ENCODE results near the gene PARP16. TPM values are rescaled to one million over a fixed set of nuclear protein-coding genes. Genes with fewer than 3 reads are reported as not detected.
"Not testable (repeated sequence)": the region's sequence is repeated elsewhere in the genome, so short reads cannot be mapped to it uniquely, and the experiment has no call there.

Gene PARP16
- polyA plus RNA-seq, 2 of the 4 experiments (the other 2 are of a cell fraction), result 7.5 to 9.8 TPM

- peaks cover 31% of the 10 kb centered on the region for H3K4me1 ChIP-seq
- ATAC-seq; H3K27ac ChIP-seq; FAIRE-seq; DNase-seq (ENCODE audit: low read depth in 1 of 2, low spot score in 1 of 2); H3K4me2 ChIP-seq; H3K4me3 ChIP-seq; CTCF ChIA-PET; POLR2A ChIA-PET; H3K9me3 ChIP-seq: not testable (repeated sequence)
- WGBS (ENCODE audit: missing lambda C conversion rate), result 37% methylated on average over 4 of the region's 10 CpGs
Measured at GRCh38 chr15:65226901-65227300, 59.8 kb downstream of the PARP16 start.

GRCh38 chr15:65226221-65226620 lies 60.5 kb downstream of the PARP16 start:
- peaks cover 31% of the 10 kb centered on the region for H3K4me1 ChIP-seq
- H3K9me3 ChIP-seq, result no peaks in the 10 kb centered on the region
- TF ChIP-seq MYC (IDR thresholded peaks at IDR 0.05; ENCODE audit: borderline replicate concordance, low read length) (no peak), HMGXB4 (CRISPR knock-in tag; IDR thresholded peaks at IDR 0.05; ENCODE audit: borderline replicate concordance) (no peak), MAFK (IDR thresholded peaks at IDR 0.05; ENCODE audit: partially characterized antibody) (no peak), ZSCAN20 (CRISPR knock-in tag; IDR thresholded peaks at IDR 0.05) (no peak), FOSL2 (IDR thresholded peaks at IDR 0.05) (no peak), FOSL2 (CRISPR knock-in tag; IDR thresholded peaks at IDR 0.05) (no peak), ESRRA (IDR thresholded peaks at IDR 0.05; ENCODE audit: borderline replicate concordance, low read length) (no peak), TFCP2L1 (CRISPR knock-in tag; IDR thresholded peaks at IDR 0.05) (no peak), HOXB5 (CRISPR knock-in tag; IDR thresholded peaks at IDR 0.05) (no peak), CBX8 (IDR thresholded peaks at IDR 0.05) (no peak), GATA3 (IDR thresholded peaks at IDR 0.05; ENCODE audit: borderline replicate concordance) (no peak), RAD21 (conservative IDR thresholded peaks at IDR 0.05 in 1 of 2, IDR thresholded peaks at IDR 0.05 in 1 of 2) (no peak), ZFP36 (IDR thresholded peaks at IDR 0.05; ENCODE audit: borderline replicate concordance, partially characterized antibody) (no peak), KDM1A (IDR thresholded peaks at IDR 0.05; ENCODE audit: low read depth) (no peak)
- TF ChIP-seq, protein P1, sequence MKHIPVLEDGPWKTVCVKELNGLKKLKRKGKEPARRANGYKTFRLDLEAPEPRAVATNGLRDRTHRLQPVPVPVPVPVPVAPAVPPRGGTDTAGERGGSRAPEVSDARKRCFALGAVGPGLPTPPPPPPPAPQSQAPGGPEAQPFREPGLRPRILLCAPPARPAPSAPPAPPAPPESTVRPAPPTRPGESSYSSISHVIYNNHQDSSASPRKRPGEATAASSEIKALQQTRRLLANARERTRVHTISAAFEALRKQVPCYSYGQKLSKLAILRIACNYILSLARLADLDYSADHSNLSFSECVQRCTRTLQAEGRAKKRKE (CRISPR knock-in tag; IDR thresholded peaks at IDR 0.05; ENCODE audit: low read depth), result no peak
- no peak overlapping the region for H3K4me2 ChIP-seq
- H3K27ac ChIP-seq, result peak overlapping the region; percentile 63 to 65; a peak in 5 of 6 replicates
- DNase-seq (ENCODE audit: low read depth in 1 of 2, low spot score in 1 of 2) (no peak), ATAC-seq (peak in 1 of 2 experiments; percentile 42; a peak in 2 of 6 replicates), FAIRE-seq (no peak)
- H3K4me3 ChIP-seq, result no peak overlapping the region
- POLR2A ChIA-PET, result no interaction called here
- CTCF ChIA-PET, result interaction anchor here (2.8 to 7.7 kb wide), 2 partner anchors 14 to 45 kb away, joined by 9 to 42 read pairs; partner anchors contain the start of gene CILP
- WGBS (ENCODE audit: missing lambda C conversion rate), result 97% methylated on average over 3 of the region's 3 CpGs

DNA sequence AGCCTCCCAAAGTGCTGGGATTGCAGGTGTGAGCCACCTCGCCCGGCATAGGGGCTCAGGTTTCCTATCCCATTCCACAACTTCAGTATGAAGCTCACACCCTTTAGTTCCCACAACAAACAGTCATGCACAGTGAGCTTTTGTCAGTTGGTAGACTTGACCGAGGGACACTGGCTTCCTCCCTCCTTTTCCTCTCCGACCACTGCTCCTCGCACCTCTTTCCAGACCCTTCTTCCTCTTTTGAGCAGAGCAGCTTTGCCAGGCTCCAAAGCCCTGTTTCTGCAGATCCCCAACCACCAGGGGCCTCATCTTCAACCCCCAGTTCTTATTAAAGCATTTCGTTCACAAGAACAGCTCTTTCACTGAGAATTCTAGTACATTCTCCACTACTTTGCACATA lies 62.7 kb downstream of the PARP16 start:
- Histone ChIP-seq H3K27ac (no peak overlapping the region; a peak in 1 of 6 replicates), H3K4me1 (peaks cover 31% of the 10 kb centered on the region), H3K9me3 (no peaks in the 10 kb centered on the region), H3K4me3 (no peak overlapping the region), H3K4me2 (no peak overlapping the region)
- FAIRE-seq, result no peak
- CTCF ChIA-PET, result interaction anchor here (0.9 to 7.7 kb wide), 6 partner anchors 12 to 56 kb away, joined by 3 to 42 read pairs (median 4); partner anchors contain the start of gene CILP
- no peak for ATAC-seq
- no peak for TF ChIP-seq CHD4 (IDR thresholded peaks at IDR 0.05; ENCODE audit: borderline replicate concordance)
- TF ChIP-seq MAFK (IDR thresholded peaks at IDR 0.05; ENCODE audit: partially characterized antibody), result no peak
- TF ChIP-seq SMC3 (IDR thresholded peaks at IDR 0.05), result no peak
- TF ChIP-seq KDM1A (IDR thresholded peaks at IDR 0.05; ENCODE audit: low read depth), result no peak
- no peak for TF ChIP-seq TP53 (CRISPR knock-in tag; IDR thresholded peaks at IDR 0.05)
- TF ChIP-seq HOXB5 (CRISPR knock-in tag; IDR thresholded peaks at IDR 0.05), result no peak
- no peak for TF ChIP-seq TFCP2L1 (CRISPR knock-in tag; IDR thresholded peaks at IDR 0.05)
- no peak for TF ChIP-seq HDAC2 (IDR thresholded peaks at IDR 0.05)
- TF ChIP-seq ESRRA (IDR thresholded peaks at IDR 0.05; ENCODE audit: borderline replicate concordance, low read length), result no peak
- no peak for TF ChIP-seq E2F6 (IDR thresholded peaks at IDR 0.05; ENCODE audit: borderline replicate concordance, low read depth)
- no peak for TF ChIP-seq HOXA7 (CRISPR knock-in tag; IDR thresholded peaks at IDR 0.05)
- no peak for TF ChIP-seq POLR2A (IDR thresholded peaks at IDR 0.05; ENCODE audit: low read length)
- no peak for TF ChIP-seq HMGXB4 (CRISPR knock-in tag; IDR thresholded peaks at IDR 0.05; ENCODE audit: borderline replicate concordance)
- TF ChIP-seq, protein P2, sequence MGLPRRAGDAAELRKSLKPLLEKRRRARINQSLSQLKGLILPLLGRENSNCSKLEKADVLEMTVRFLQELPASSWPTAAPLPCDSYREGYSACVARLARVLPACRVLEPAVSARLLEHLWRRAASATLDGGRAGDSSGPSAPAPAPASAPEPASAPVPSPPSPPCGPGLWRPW (IDR thresholded peaks at IDR 0.05), result no peak
- TF ChIP-seq, protein P3, sequence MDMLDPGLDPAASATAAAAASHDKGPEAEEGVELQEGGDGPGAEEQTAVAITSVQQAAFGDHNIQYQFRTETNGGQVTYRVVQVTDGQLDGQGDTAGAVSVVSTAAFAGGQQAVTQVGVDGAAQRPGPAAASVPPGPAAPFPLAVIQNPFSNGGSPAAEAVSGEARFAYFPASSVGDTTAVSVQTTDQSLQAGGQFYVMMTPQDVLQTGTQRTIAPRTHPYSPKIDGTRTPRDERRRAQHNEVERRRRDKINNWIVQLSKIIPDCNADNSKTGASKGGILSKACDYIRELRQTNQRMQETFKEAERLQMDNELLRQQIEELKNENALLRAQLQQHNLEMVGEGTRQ (IDR thresholded peaks at IDR 0.05), result no peak
- no peak for TF ChIP-seq RARB (CRISPR knock-in tag; IDR thresholded peaks at IDR 0.05)
- TF ChIP-seq NFE2L2 (conservative IDR thresholded peaks at IDR 0.05; ENCODE audit: low read length), result no peak
- TF ChIP-seq RNF2 (IDR thresholded peaks at IDR 0.05; ENCODE audit: borderline replicate concordance, low read depth), result no peak
- no peak for DNase-seq (ENCODE audit: low read depth in 1 of 2, low spot score in 1 of 2)
- POLR2A ChIA-PET, result interaction anchor here (0.7 kb wide), 1 partner anchor 38 kb away, joined by 5 read pairs; the partner anchor contains the start of gene CLPX
- 87% methylated on average over 6 of the region's 6 CpGs for WGBS (ENCODE audit: missing lambda C conversion rate)
